GM23338 (cell line): Measurements from ENCODE around the gene SFSWAP. TPM values are rescaled to one million over a fixed set of nuclear protein-coding genes. Genes with fewer than 3 reads are reported as not detected.

Experiments used
- ATAC-seq: fragments of 200-7000 bp; cut with Tn5 transposase; 3 replicates; pipeline ENCODE4 v1.9.1; 2020
- DNase-seq: peaks from one replicate; pipeline ENCODE4 v3.0.0-alpha.2; 2015; ENCODE audit warnings: low spot score
- H2AFZ ChIP-seq: fragments of 200-600 bp; sonication (generic); 2 replicates; pipeline ENCODE4 v1.8.0; 2016; ENCODE audit warnings: antibody characterized with exemption, mild to moderate bottlenecking, moderate library complexity
- H3F3A ChIP-seq: fragments of 200-600 bp; sonication (generic); replicated peaks from 2 replicates; pipeline ENCODE4 v1.8.0; 2017; ENCODE audit warnings: antibody characterized with exemption, mixed run types, low read depth
- H3K27ac ChIP-seq: fragments of 200-600 bp; sonication (generic); 2 replicates; pipeline ENCODE4 v1.6.1; 2016; ENCODE audit warnings: low read depth
- H3K27me3 ChIP-seq: fragments of 200-600 bp; sonication (generic); 2 replicates; pipeline ENCODE4 v1.8.0; 2016; ENCODE audit warnings: mild to moderate bottlenecking, mixed run types, moderate library complexity; ENCODE audit not compliant: insufficient read depth
- H3K36me3 ChIP-seq: fragments of 200-600 bp; sonication (generic); 2 replicates; pipeline ENCODE4 v1.8.0; 2016; ENCODE audit warnings: mild to moderate bottlenecking; ENCODE audit not compliant: insufficient read depth
- H3K4me1 ChIP-seq: fragments of 200-600 bp; sonication (generic); 2 replicates; pipeline ENCODE4 v1.8.0; 2016; ENCODE audit warnings: mild to moderate bottlenecking, moderate library complexity; ENCODE audit not compliant: insufficient read depth
- H3K4me2 ChIP-seq: fragments of 200-600 bp; sonication (generic); 2 replicates; pipeline ENCODE4 v1.7.1; 2017; ENCODE audit warnings: mixed run types
- H3K4me3 ChIP-seq: fragments of 200-600 bp; sonication (generic); 2 replicates; pipeline ENCODE4 v1.6.1; 2016; ENCODE audit warnings: mixed run types
- H3K79me2 ChIP-seq: fragments of 200-600 bp; sonication (generic); replicated peaks from 2 replicates; pipeline ENCODE4 v1.8.0; 2017; ENCODE audit warnings: mild to moderate bottlenecking; ENCODE audit not compliant: insufficient read depth
- H3K9me2 ChIP-seq: fragments of 200-600 bp; sonication (generic); 2 replicates; pipeline ENCODE4 v1.8.0; 2017; ENCODE audit not compliant: insufficient read depth
- H4K20me1 ChIP-seq: fragments of 200-600 bp; sonication (generic); replicated peaks from 2 replicates; pipeline ENCODE4 v1.8.0; 2017; ENCODE audit warnings: mild to moderate bottlenecking; ENCODE audit not compliant: insufficient read depth
- H3K27ac Mint-ChIP-seq: 2 replicates; pipeline ENCODE4 v1.8.0; 2020; ENCODE audit warnings: inconsistent platforms, mild to moderate bottlenecking, moderate library complexity, mixed read lengths
- H3K27me3 Mint-ChIP-seq: 3 replicates; pipeline ENCODE4 v1.8.0; 2022; ENCODE audit warnings: low read depth, mild to moderate bottlenecking, moderate library complexity, mixed read lengths, inconsistent platforms; ENCODE audit not compliant: insufficient read depth, poor library complexity
- H3K36me3 Mint-ChIP-seq: 3 replicates; pipeline ENCODE4 v1.8.0; 2021; ENCODE audit warnings: low read depth, mild to moderate bottlenecking, inconsistent platforms, moderate library complexity, mixed read lengths
- H3K4me1 Mint-ChIP-seq: 3 replicates; pipeline ENCODE4 v1.8.0; 2020; ENCODE audit warnings: mild to moderate bottlenecking, inconsistent platforms, mixed read lengths
- H3K4me3 Mint-ChIP-seq: 3 replicates; pipeline ENCODE4 v1.8.0; 2021; ENCODE audit warnings: moderate library complexity, mild to moderate bottlenecking, inconsistent platforms, mixed read lengths
- H3K9me3 Mint-ChIP-seq: 3 replicates; pipeline ENCODE4 v1.8.0; 2020; ENCODE audit warnings: moderate library complexity, mild to moderate bottlenecking, inconsistent platforms, mixed read lengths
- CREB1 ChIP-seq: fragments of 250-450 bp; sonication (Bioruptor Pico); IDR thresholded peaks from 2 replicates; pipeline ENCODE4 v1.5.0; 2020; ENCODE audit warnings: low read depth, mild to moderate bottlenecking, moderate library complexity
- ETS1 ChIP-seq: IDR thresholded peaks from 2 replicates; pipeline ENCODE4 v1.6.1; 2016; ENCODE audit warnings: antibody characterized with exemption
- EZH2 ChIP-seq: fragments of 200-600 bp; sonication (generic); IDR thresholded peaks from one replicate; pipeline ENCODE4 v1.8.0; 2017; ENCODE audit warnings: antibody characterized with exemption, mild to moderate bottlenecking, low read depth; ENCODE audit not compliant: unreplicated experiment
- EZH2phosphoT487 ChIP-seq: fragments of 200-600 bp; sonication (generic); IDR thresholded peaks from one replicate; pipeline ENCODE4 v1.8.1; 2018; ENCODE audit warnings: antibody characterized with exemption; ENCODE audit not compliant: unreplicated experiment
- JUNB ChIP-seq: IDR thresholded peaks from one replicate; pipeline ENCODE4 v1.6.1; 2016; ENCODE audit warnings: antibody characterized with exemption; ENCODE audit not compliant: unreplicated experiment
- NANOG ChIP-seq: IDR thresholded peaks from 2 replicates; pipeline ENCODE4 v1.6.1; 2016; ENCODE audit warnings: antibody characterized with exemption, borderline replicate concordance
- POLR2AphosphoS5 ChIP-seq: IDR thresholded peaks from 2 replicates; pipeline ENCODE4 v1.6.1; 2016; ENCODE audit warnings: antibody characterized with exemption, low read depth
- REST ChIP-seq: IDR thresholded peaks from one replicate; pipeline ENCODE4 v1.6.1; 2018; ENCODE audit warnings: antibody characterized with exemption; ENCODE audit not compliant: unreplicated experiment
- ZNF331 ChIP-seq: fragments of 250-450 bp; sonication (Bioruptor Pico); IDR thresholded peaks from 2 replicates; pipeline ENCODE4 v1.5.0; 2020; ENCODE audit warnings: low read depth, mild to moderate bottlenecking, moderate library complexity
- ZNF462 ChIP-seq: fragments of 250-450 bp; sonication (Bioruptor Pico); IDR thresholded peaks from 2 replicates; pipeline ENCODE4 v1.5.0; 2020; ENCODE audit warnings: mild to moderate bottlenecking, moderate library complexity
- polyA plus RNA-seq: library from polyadenylated mRNA; unstranded; fragments of >200 nt; fragmentation: Nextera tagmentation; extraction: Ambion mirVana; gene quantifications from 2 replicates; pipeline ENCODE4 v1.2.1, GENCODE V29; 2016
- total RNA-seq: library from RNA; depleted of rRNA; stranded (reverse); fragments of >200 nt; shearing (Covaris generic); gene quantifications from 2 replicates; pipeline ENCODE4 v1.2.3, GENCODE V29; 2014

SFSWAP gene
- total and polyA plus RNA-seq, 2 experiments from 2014 or later = 41.0 to 49.8 TPM

GRCh38 chr12:131801254-131801866 lies 90.5 kb downstream of the SFSWAP start:
- Histone ChIP-seq H4K20me1 (no peaks in the 10 kb centered on the region), H3K79me2 (no peaks in the 10 kb centered on the region), H2AFZ (no peak overlapping the region), H3K36me3 (peaks cover 5% of the 10 kb centered on the region; the same call in 1 of the 2 replicates), H3K27ac (no peak overlapping the region), H3K4me3 (no peak overlapping the region), H3K27me3 (no peaks in the 10 kb centered on the region), H3F3A (peaks cover 12% of the 10 kb centered on the region), H3K4me2 (no peak overlapping the region), H3K4me1 (peaks cover 11% of the 10 kb centered on the region), H3K9me2 (no peaks in the 10 kb centered on the region)
- DNase-seq (no peak), ATAC-seq (no peak)
- no peak for TF ChIP-seq JUNB
- no peak overlapping the region for H3K4me3 Mint-ChIP-seq
- peaks cover 4% of the 10 kb centered on the region for H3K4me1 Mint-ChIP-seq
- no peaks in the 10 kb centered on the region for H3K9me3 Mint-ChIP-seq
- peaks cover 19% of the 10 kb centered on the region for H3K27me3 Mint-ChIP-seq
- H3K36me3 Mint-ChIP-seq = peaks cover 54% of the 10 kb centered on the region
- no peak overlapping the region for H3K27ac Mint-ChIP-seq

DNA sequence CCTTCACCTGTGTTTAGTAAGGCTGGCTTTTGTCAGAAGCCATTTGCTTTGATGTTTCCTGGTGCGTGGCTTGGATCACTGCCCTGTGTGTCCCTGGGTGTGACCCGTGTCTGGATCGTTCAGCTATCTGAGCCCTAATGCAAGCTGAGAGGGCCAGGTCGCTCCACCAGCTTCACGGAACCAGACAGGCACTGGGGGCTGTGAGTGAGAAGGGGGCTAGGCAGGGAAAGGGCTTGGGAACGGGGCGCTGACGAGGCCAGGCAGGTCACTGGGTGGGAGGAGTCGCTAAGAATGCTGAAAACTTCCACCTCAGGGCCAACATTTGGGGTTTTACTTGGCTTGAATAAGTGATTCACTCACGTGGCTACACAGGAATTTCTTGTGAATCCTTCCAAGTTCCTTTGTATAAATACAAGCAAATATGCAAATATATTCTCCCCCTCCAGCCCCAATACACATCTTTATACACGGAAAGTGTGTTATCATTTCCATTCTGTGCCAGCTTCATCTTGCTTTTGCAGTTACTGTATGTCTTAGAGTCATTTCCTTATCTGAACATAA lies 93.2 kb downstream of the SFSWAP start:
- no peaks in the 10 kb centered on the region for H3K9me3 Mint-ChIP-seq
- Histone ChIP-seq H3K36me3 (no peaks in the 10 kb centered on the region), H3K27me3 (no peaks in the 10 kb centered on the region), H3K4me1 (no peaks in the 10 kb centered on the region), H2AFZ (no peak overlapping the region), H3F3A (peaks cover 3% of the 10 kb centered on the region), H3K27ac (peak overlapping the region; percentile 26; the same call in 1 of the 2 replicates), H3K9me2 (no peaks in the 10 kb centered on the region), H3K4me2 (no peak overlapping the region), H3K4me3 (no peak overlapping the region), H3K79me2 (no peaks in the 10 kb centered on the region), H4K20me1 (no peaks in the 10 kb centered on the region)
- DNase-seq = no peak
- no peaks in the 10 kb centered on the region for H3K4me1 Mint-ChIP-seq
- H3K27ac Mint-ChIP-seq = peak overlapping the region; percentile 47
- H3K36me3 Mint-ChIP-seq = peaks cover 32% of the 10 kb centered on the region
- H3K27me3 Mint-ChIP-seq = peaks cover 16% of the 10 kb centered on the region
- H3K4me3 Mint-ChIP-seq = no peak overlapping the region
- ATAC-seq = no peak
- TF ChIP-seq ZNF331 = no peak
- TF ChIP-seq REST = no peak
- TF ChIP-seq ETS1 = no peak
- no peak for TF ChIP-seq EZH2
- TF ChIP-seq ZNF462 (CRISPR knock-in tag) = no peak
- TF ChIP-seq EZH2phosphoT487 = no peak
- TF ChIP-seq NANOG = no peak
- no peak for TF ChIP-seq POLR2AphosphoS5
- TF ChIP-seq CREB1 (CRISPR knock-in tag) = no peak
